Stromal cell of bone marrow (primary cell): ENCODE measurements around the gene ABHD15.

ENCODE experiments used
- DNase-seq: peaks from one replicate; pipeline ENCODE4 v3.0.0-alpha.2; 2012; ENCODE audit warnings: low read depth

ABHD15 gene

GRCh38 chr17:29582254-29582765 lies 15.5 kb upstream of the ABHD15 start:
- no peak for DNase-seq

- no peak for DNase-seq
These were observed 14.9 kb upstream of the ABHD15 start for GRCh38 chr17:29581583-29582253.

DNA sequence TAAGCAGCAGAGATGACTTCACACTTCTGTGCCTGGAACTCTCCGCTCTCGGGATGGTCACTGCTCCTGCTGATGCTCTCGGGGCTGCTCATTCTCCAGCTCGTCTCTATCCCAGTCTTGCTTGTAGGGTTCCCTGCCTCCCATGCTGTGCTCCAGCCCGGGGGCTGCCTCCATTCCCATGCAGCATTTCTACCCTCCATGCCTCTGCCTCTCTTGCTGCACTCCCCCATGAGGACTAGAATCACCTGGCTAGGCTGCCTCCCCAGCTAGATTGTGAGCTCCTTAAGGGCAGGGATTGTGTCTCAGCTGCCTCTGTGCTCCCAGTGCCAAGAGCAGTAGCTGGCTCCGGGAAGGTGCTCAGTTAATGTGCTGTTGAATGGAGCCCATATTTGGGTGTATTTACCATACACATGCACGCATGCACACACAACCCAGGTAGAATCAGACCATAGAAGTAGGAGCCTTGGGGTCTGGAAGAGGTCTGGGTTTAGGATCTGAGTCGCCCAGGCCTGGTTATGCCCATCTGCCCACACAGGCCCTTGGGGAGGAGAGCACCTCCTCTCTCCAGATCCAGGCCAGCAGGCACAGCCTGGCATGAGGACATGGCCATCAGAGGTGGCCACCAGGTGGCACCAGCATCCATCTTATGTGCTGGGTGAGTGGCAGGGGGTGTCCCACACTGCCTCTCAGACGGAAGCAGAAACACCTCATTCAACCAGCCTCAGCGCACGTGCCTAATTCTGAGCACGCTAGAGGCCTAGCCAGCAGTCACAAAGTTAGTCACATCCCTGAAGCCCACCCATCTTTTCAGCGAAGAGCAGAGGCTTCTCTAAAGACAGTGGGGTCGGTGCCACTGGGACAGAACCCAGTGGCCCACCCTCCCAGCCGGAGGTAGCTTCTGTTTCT lies 13.3 kb upstream of the ABHD15 start:
- DNase-seq = peak; percentile 55

- no peak for DNase-seq
These were observed 12.0 kb upstream of the ABHD15 start for GRCh38 chr17:29578626-29579485.

GRCh38 chr17:29577385-29578211 lies 10.8 kb upstream of the ABHD15 start:
- no peak for DNase-seq

DNA sequence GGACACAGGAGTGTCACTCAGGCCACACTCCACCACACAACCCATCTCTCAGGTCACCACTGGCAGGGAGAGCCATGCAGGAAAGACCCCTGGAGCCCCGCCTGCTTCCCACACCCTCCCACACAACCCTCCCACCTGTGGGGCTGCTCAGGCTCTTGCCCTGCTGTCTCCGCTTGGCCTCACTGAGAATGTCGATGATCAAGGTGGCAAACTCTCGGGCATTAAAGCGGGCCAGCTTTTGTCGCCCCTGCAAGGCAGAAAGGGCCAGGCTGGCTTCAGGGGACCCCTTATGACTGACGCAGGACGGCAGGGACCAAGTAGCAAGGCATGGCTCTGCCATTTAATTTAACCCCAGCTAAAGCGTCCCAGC lies 10.1 kb upstream of the ABHD15 start:
- DNase-seq = no peak

DNA sequence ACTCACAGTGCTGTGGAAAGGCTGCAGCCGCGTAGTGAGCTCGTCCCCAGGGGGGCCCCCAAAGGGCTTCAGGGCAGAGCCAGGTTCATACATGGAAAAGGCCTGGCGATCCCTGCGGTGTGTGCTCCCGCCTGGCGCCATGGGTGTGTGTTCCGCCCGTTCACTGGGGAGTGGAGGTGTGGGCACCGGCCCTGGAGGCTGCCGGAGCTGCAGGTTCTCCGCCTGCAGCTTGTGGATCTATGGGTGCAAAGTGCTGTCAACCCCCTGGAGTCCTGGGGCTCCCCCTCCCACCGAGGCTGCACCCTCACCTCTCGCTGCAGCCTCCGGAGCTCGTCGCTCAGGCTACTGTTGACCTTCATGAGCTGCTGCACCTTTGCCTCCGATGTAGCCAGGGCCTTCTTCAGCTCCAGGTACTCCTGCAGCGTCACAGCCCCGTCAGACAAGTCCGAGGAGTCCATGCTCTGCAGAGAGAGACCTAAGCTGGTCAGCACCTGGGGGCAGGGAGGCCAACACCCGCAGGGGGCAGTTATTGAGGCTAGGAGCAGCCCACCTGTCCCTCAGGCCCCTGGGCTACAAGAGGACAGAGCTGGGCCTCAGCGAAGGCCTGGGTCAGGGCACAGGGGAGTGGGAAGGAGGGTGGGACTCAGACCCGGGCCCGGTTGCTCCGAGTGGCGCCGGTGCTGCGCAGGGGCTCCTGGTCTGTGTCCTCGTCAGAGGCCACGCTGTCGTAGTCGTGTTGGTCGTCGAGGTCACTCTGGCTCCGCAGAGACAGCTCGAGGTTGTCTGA lies 9.6 kb upstream of the ABHD15 start:
- no peak for DNase-seq

- DNase-seq = no peak
These were observed 8.8 kb upstream of the ABHD15 start for GRCh38 chr17:29575511-29576213.

- no peak for DNase-seq
These were observed 8.1 kb upstream of the ABHD15 start for GRCh38 chr17:29574732-29575510.

DNA sequence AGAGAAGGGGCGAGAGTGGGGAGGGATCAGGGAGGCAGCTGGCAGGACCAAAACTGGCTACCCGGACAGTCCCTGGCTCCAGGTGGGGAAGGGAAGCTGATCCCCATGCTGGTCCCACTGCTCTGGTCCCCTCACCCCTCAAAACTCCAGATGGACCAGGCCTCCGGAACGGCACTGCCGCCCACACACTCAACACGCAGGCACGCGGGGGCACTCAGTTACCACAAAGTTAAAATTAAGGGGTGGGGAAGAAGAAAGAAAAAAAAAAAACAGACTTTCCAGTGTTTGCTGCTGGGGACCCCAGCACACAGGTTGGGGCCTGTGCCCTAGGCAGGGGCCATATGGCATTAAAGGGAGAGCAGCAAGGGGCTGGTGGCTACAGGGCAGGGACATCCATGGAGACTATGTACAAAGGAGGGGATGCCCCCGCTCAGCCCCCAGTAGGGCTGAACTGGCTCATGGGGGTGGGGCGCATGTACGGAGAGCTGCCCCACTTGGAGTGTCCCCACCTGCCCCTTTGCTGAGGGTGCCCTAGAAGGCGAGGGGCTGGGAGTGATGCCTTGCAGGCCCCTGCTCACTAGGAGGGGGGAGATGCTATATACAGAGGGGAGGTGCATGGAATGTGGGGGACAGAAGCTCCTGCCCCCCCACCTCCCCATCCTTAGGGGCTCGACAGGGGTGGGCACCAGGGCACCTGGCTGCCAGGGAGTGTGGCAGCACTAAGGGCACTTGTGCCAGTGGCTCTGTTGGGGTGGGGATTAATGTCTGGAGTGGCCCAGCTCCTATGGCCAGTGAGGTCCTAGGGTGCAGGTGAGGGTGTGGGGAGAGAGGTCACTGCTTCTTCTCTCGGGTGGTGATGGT lies 7.3 kb upstream of the ABHD15 start:
- DNase-seq = no peak

GRCh38 chr17:29573558-29573869 lies 6.7 kb upstream of the ABHD15 start:
- DNase-seq = no peak

DNA sequence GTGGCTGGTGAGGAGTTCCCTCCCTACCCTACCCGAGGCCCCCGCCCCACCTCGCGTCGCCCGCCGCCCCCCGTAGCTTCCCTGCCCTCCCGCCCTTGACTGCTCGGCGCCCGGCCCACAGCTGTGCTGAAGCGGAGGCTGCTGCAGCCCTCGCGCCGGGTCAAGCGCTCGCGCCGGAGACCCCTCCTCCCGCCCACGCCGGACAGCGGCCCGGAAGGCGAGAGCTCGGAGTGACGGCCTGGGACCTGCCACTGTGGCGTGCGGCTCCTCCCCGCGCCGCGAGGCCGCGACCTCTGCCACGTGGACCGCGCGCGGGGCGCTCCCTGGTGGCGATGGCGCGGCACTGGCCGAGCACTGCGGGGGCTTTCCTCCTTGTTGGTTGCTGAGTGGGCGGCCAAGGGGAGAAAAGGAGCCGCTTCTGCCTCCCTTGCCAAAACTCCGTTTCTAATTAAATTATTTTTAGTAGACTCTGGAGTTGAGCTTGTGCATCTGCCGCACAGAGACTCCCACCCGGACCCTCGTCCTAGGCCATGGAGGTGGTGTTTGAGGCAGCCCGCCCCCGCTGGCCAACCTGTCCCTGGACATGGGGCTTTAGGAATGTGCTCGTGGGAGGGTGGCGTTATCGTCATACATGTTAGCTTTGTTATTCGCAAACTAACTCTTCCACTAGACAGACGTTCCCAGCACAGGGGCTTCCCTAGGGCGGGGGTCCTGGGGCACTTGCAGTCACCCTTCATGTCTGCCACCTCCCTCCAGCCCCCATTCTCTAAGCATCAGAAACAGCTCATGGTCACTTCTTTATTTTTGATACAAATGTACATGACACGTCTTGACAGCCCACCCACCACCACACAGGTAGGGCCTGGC lies 6.1 kb upstream of the ABHD15 start:
- DNase-seq = no peak

DNA sequence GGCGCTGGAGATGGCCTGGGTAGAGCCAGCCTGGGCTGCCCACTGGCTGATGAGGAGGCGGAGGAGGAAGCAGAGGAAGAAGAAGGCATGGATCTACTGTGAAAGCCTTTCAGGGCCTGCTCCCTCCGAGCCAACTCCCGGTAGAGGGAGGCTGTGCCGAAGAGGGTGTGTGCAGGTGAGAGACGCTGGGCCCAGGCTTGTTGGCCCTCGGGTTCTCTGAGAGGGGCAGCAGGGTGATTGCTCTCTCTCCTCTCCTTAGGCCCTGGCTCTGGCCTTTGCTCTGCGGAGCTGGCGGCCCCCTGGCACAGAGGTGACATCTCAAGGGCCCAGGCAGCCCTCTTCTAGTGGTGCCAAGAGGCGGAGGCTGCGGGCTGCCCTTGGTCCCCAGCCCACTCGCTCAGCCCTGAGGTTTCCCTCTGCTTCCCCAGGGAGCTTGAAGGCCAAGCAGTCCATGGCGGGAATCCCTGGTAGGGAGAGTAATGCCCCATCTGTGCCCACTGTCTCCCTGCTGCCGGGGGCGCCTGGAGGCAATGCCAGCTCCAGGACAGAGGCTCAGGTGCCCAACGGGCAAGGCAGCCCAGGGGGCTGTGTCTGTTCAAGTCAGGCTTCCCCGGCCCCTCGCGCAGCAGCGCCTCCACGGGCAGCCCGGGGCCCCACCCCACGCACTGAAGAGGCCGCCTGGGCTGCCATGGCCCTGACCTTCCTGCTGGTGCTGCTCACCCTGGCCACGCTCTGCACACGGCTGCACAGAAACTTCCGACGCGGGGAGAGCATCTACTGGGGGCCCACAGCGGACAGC lies 5.2 kb upstream of the ABHD15 start:
- DNase-seq = no peak

DNA sequence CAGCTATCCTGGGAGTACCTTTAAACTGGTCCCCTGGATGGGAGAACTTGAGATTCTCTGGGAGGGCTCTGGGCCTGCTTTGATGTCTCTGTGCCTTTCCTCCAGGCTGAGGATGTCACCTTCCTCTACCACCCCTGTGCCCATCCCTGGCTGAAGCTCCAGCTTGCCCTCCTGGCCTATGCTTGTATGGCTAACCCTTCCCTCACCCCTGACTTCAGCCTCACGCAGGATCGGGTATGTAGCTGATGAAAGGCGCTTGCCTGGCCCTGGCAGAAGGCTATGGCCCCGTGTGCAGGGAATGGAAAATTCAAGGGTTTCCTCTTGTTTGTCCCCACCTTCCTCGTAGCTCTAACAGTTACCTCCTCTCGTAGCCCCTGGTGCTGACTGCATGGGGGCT lies 4.6 kb upstream of the ABHD15 start:
- DNase-seq = no peak

DNA sequence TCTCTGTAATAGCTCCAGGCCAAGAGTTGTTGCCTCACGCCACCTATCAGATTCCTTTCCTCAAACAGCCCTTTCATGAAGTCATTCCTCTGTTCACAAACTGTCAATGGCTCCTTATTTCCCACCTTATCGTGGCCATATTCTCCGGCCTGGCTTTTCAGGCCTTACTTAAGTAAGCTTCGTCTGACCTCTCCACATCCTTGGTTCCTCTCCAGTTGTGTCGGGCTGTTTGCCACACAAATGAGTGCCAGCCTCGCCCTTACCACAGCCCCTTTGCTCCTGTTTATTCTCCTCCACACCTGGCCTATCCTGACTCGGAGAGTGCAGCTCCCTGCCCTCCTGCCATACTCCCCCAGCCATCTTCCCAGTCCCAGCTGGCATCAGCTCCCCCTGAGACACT lies 3.7 kb upstream of the ABHD15 start:
- DNase-seq = no peak

DNA sequence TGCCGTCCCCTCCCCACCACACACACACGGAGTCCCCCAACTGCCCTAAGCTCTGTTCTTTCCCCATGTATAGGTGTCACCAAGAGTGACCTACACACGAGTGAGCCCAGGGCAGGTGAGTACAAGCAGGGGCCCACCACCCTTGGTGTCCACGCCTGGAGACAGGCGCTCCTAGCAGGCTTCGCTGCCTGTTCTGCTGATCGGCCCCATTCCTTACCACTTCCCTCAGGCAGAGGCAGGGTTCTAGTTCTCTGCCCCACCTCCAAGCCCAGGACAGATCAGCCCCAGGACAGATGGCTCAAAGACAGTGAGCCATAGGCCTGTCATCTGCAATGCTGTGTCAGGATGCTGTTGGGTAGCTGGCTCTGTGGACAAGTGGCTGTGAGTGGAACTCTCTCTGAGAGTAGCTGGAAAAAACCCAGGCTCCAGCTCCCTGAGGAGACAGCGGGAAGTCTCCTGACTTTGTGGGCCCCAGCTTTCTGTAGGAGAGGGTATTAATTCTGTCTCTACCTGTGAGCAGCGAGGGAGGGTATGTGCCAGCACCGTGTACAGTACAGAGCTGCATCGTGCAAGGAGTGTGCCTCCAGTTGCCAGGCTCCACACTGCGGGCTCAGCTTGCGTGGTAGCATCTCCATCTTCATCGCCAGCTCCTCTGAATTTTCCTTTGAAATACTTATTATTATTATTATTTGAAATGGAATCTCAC lies 2.6 kb upstream of the ABHD15 start:
- DNase-seq = no peak
